HEK293T (cell line): Measurements from ENCODE around the gene RASGRP4.

Experiments
- CTCF ChIA-PET: fragments of 350-600 bp; formaldehyde crosslinking; extraction: SDS; loops from one replicate; lab custom pipeline; 2021; ENCODE audit warnings: antibody characterized with exemption, inconsistent platforms; lab: Yijun Ruan, JAX
- POLR2A ChIA-PET: fragments of 350-600 bp; formaldehyde crosslinking; extraction: SDS; loops from one replicate; lab custom pipeline; 2020; ENCODE audit warnings: antibody characterized with exemption, inconsistent platforms; lab: Yijun Ruan, JAX
- DNase-seq: peaks from one replicate; pipeline ENCODE4 v3.0.0; 2012; ENCODE audit warnings: mixed read lengths; ENCODE audit errors: extremely low spot score
- ARNT ChIP-seq: fragments of 450-650 bp; IDR thresholded peaks from 2 replicates; pipeline ENCODE4 v1.6.1; 2017; ENCODE audit warnings: mild to moderate bottlenecking
- BHLHE40 ChIP-seq: fragments of 450-650 bp; IDR thresholded peaks from 2 replicates; pipeline ENCODE4 v1.6.1; 2016; ENCODE audit warnings: mild to moderate bottlenecking, moderate library complexity, borderline replicate concordance
- CTBP1 ChIP-seq: fragments of 450-650 bp; IDR thresholded peaks from 2 replicates; pipeline ENCODE4 v1.6.1; 2016; ENCODE audit warnings: borderline replicate concordance
- ELF4 ChIP-seq: fragments of 450-650 bp; IDR thresholded peaks from 2 replicates; pipeline ENCODE4 v1.6.1; 2017; ENCODE audit warnings: antibody characterized with exemption
- FOXA1 ChIP-seq: fragments of 450-650 bp; IDR thresholded peaks from 2 replicates; pipeline ENCODE4 v1.6.1; 2016; ENCODE audit warnings: mild to moderate bottlenecking
- FOXK2 ChIP-seq: fragments of 450-650 bp; IDR thresholded peaks from 2 replicates; pipeline ENCODE4 v1.6.1; 2016; ENCODE audit warnings: mild to moderate bottlenecking
- FOXM1 ChIP-seq: fragments of 450-650 bp; IDR thresholded peaks from 2 replicates; pipeline ENCODE4 v1.6.1; 2017; ENCODE audit warnings: mild to moderate bottlenecking, borderline replicate concordance
- HDGF ChIP-seq: fragments of 450-650 bp; IDR thresholded peaks from 2 replicates; pipeline ENCODE4 v1.6.1; 2017; ENCODE audit warnings: antibody characterized with exemption, borderline replicate concordance
- L3MBTL2 ChIP-seq: fragments of 450-650 bp; conservative IDR thresholded peaks from 2 replicates; pipeline ENCODE4 v1.6.1; 2016; ENCODE audit warnings: mild to moderate bottlenecking
- LEF1 ChIP-seq: fragments of 450-650 bp; IDR thresholded peaks from 2 replicates; pipeline ENCODE4 v1.6.1; 2017; ENCODE audit warnings: mild to moderate bottlenecking, borderline replicate concordance
- NFRKB ChIP-seq: fragments of 450-650 bp; IDR thresholded peaks from 2 replicates; pipeline ENCODE4 v1.6.1; 2016; ENCODE audit warnings: mild to moderate bottlenecking, moderate library complexity
- SP1 ChIP-seq: fragments of 450-650 bp; IDR thresholded peaks from 2 replicates; pipeline ENCODE4 v1.6.1; 2017
- SUZ12 ChIP-seq: fragments of 450-650 bp; IDR thresholded peaks from 2 replicates; pipeline ENCODE4 v1.6.1; 2016; ENCODE audit warnings: mild to moderate bottlenecking
- TARDBP ChIP-seq: fragments of 450-650 bp; IDR thresholded peaks from 2 replicates; pipeline ENCODE4 v1.6.1; 2016
- ZNF384 ChIP-seq: fragments of 450-650 bp; IDR thresholded peaks from 2 replicates; pipeline ENCODE4 v1.6.1; 2016
- TF ChIP-seq, protein P1 (sequence below): fragments of 450-650 bp; IDR thresholded peaks from 2 replicates; pipeline ENCODE4 v1.6.1; 2016

RASGRP4 gene

DNA sequence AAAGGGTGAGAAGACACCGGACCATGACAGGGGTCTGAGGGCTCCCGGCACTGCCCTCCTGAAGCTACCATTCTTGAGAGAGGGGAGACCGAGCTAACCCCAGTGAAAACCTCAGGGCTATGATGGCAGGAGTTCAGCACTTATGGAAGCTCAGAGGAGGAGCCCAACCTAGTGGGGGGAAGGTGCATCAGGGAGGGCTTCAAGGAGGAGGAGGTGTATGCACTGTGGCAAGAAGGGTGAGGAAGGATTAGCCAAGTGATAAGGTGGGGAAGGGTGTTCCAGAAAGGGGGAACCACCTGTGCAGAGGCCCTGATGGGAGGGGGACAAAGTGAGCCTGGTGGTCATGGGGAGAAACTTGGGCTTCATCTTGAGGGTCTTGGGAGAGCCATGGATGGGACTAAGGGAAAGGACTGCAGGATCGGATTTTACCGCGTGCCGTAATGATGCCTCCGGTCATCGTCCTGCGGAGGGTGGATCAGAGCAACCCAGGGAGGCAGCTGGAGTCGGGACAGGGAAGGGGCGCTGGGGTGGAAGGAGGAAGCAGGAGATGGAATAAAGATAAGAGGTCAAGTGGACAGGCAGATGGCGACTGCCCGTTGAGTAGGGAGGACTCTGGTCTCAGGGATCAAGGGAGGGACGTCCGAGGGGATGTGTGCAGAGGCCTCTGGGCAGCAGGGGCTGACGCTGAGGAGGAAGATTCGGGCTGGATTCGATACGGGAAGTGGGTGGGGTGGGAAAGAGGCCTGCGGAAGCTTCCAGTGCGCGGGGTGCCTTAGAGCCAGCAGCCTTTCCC is 65.0 kb downstream of the RASGRP4 start:
- no peak for DNase-seq
- CTCF ChIA-PET = no interaction called here
- no peak for TF ChIP-seq SP1
- TF ChIP-seq L3MBTL2 = no peak
- no peak for TF ChIP-seq ELF4
- TF ChIP-seq NFRKB = no peak
- TF ChIP-seq ARNT = no peak
- no peak for TF ChIP-seq FOXA1
- TF ChIP-seq ZNF384 = no peak
- TF ChIP-seq, protein P1, sequence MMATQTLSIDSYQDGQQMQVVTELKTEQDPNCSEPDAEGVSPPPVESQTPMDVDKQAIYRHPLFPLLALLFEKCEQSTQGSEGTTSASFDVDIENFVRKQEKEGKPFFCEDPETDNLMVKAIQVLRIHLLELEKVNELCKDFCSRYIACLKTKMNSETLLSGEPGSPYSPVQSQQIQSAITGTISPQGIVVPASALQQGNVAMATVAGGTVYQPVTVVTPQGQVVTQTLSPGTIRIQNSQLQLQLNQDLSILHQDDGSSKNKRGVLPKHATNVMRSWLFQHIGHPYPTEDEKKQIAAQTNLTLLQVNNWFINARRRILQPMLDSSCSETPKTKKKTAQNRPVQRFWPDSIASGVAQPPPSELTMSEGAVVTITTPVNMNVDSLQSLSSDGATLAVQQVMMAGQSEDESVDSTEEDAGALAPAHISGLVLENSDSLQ = no peak
- no peak for TF ChIP-seq BHLHE40
- TF ChIP-seq LEF1 = no peak
- TF ChIP-seq SUZ12 = no peak
- no peak for TF ChIP-seq FOXM1
- TF ChIP-seq CTBP1 = no peak
- TF ChIP-seq HDGF = no peak
- no peak for TF ChIP-seq TARDBP
- TF ChIP-seq FOXK2 = no peak
- POLR2A ChIA-PET = interaction anchor here (1.0 to 4.4 kb wide), 2 partner anchors 13 to 454 kb away, joined by 3 to 31 read pairs; partner anchors contain the start of genes PSMD8 and SIPA1L3

GRCh38 chr19:38360351-38360750 is 65.7 kb downstream of the RASGRP4 start:
- TF ChIP-seq, protein P1 = no peak
- TF ChIP-seq BHLHE40 (no peak), LEF1 (no peak)
- ChIA-PET POLR2A (interaction anchor here (4.4 kb wide), 1 partner anchor 14 kb away, joined by 31 read pairs; the partner anchor contains the start of gene PSMD8), CTCF (no interaction called here)
- no peak for DNase-seq

DNA sequence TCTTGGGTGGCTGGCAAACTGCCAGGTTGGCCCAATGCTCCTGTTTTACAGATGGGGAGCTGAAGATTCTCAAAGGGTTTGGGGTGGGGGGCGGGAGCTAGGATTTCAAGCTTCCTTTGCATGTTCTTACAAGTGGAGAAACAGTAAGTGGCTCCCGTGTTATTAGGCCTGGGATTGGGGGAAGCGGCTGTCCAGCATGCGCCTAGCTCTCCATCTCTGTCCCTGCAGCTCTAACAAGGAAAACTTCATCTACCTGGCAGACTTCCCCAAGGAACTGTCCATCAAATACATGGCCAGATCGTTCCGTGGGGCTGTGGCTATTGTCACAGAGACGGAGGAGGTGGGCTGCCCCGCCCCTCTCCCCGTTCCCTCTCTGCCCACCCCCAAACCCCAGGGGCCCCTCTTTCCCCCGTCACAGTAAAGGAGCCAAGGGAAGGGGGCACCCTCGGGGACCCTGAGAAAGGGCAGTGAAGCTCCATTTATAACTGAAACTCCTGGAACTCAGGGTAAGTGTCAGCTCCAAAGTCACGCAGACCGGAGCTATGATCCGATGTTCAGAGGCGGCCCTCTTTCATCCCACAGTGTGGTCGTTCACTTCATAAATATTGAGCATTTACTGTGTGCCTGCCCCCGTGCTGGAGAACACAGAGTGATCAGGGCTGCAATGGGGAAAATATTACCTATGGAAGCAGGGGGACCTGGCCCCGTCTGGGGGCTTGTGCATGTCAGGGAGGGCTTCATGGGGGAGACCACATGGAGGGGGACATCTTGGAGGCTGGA is 66.6 kb downstream of the RASGRP4 start:
- POLR2A ChIA-PET = interaction anchor here (4.4 kb wide), 1 partner anchor 15 kb away, joined by 31 read pairs; the partner anchor contains the start of gene PSMD8
- CTCF ChIA-PET = no interaction called here
- no peak for DNase-seq
- TF ChIP-seq CTBP1 (no peak), SP1 (no peak), SUZ12 (no peak), FOXA1 (no peak), FOXM1 (no peak), FOXK2 (no peak), TARDBP (no peak), LEF1 (no peak), ZNF384 (no peak), HDGF (no peak), ELF4 (no peak), ARNT (no peak), NFRKB (no peak), L3MBTL2 (no peak), BHLHE40 (no peak)
- TF ChIP-seq, protein P1 = no peak
